GM10266 (cell line): ENCODE data around the gene REX1BD.
"Not testable (repeated sequence)": the region's sequence is repeated elsewhere in the genome, so short reads cannot be mapped to it uniquely, and the experiment has no call there.

Experiments used
- DNase-seq: peaks from one replicate; pipeline ENCODE4 v3.0.0; 2012; ENCODE audit errors: extremely low spot score
- CTCF ChIP-seq: IDR thresholded peaks from 2 replicates; pipeline ENCODE4 v1.5.1; 2012; ENCODE audit warnings: mild to moderate bottlenecking, low read depth; ENCODE audit not compliant: control insufficient read depth, insufficient read depth; ENCODE audit errors: missing control alignments

Gene REX1BD

GRCh38 chr19:18588611-18589379 lies at the start of gene REX1BD:
Gene REX1BD, plus strand, starts transcription at chr19:18588798. Its CDS starts 4 bp downstream, at chr19:18588802.
- peak; percentile 93 for TF ChIP-seq CTCF
- peak; percentile 90 for DNase-seq

- TF ChIP-seq CTCF: no peak
- no peak for DNase-seq
These were observed 49.2 kb upstream of the REX1BD start for GRCh38 chr19:18539372-18539771.

GRCh38 chr19:18540200-18540599 lies 48.4 kb upstream of the REX1BD start:
- not testable (repeated sequence) for DNase-seq

- no peak for TF ChIP-seq CTCF
- no peak for DNase-seq
These were observed 47.2 kb upstream of the REX1BD start for GRCh38 chr19:18541258-18541991.

- TF ChIP-seq CTCF: no peak
- peak; percentile 49 for DNase-seq
These were observed 46.3 kb upstream of the REX1BD start for GRCh38 chr19:18541992-18542940.

GRCh38 chr19:18542941-18543813 lies 45.4 kb upstream of the REX1BD start, which contains the start of gene FKBP8:
Gene FKBP8, minus strand, starts transcription at chr19:18543573. Its CDS starts 1,603 bp downstream, at chr19:18541970.
- no peak for TF ChIP-seq CTCF
- peak; percentile 99 for DNase-seq
